Neural progenitor cell (in vitro differentiated cells): ENCODE data around the gene AZIN2. TPM values are rescaled to one million over a fixed set of nuclear protein-coding genes. Genes with fewer than 3 reads are reported as not detected.
A peak's percentile ranks its signal among the peaks of the same experiment; 100 is the strongest.

Experiments used
- DNase-seq: peaks from one replicate; pipeline ENCODE4 v3.0.0-alpha.2; 2016; ENCODE audit warnings: low spot score
- H2AFZ ChIP-seq: fragments of 200-600 bp; sonication (generic); replicated peaks from 2 replicates; pipeline ENCODE4 v1.6.1; 2016; ENCODE audit warnings: antibody characterized with exemption
- H3F3A ChIP-seq: fragments of 200-600 bp; sonication (generic); 2 replicates; pipeline ENCODE4 v1.6.1; 2016; ENCODE audit warnings: antibody characterized with exemption, low read depth
- H3K27ac ChIP-seq: fragments of 200-600 bp; sonication (generic); 2 replicates; pipeline ENCODE4 v1.5.1; 2016; ENCODE audit warnings: mild to moderate bottlenecking
- H3K27me3 ChIP-seq: fragments of 200-600 bp; sonication (generic); 2 replicates; pipeline ENCODE4 v1.6.1; 2016; ENCODE audit warnings: mild to moderate bottlenecking, moderate library complexity
- H3K36me3 ChIP-seq: fragments of 200-600 bp; sonication (generic); 2 replicates; pipeline ENCODE4 v1.5.1; 2016
- H3K4me1 ChIP-seq: fragments of 200-600 bp; sonication (generic); 2 replicates; pipeline ENCODE4 v1.6.1; 2016; ENCODE audit warnings: mixed run types
- H3K4me2 ChIP-seq: fragments of 200-600 bp; sonication (generic); 2 replicates; pipeline ENCODE4 v1.6.1; 2016
- H3K4me3 ChIP-seq: fragments of 200-600 bp; sonication (generic); 2 replicates; pipeline ENCODE4 v1.5.1; 2016
- H3K79me2 ChIP-seq: fragments of 200-600 bp; sonication (generic); 2 replicates; pipeline ENCODE4 v1.6.1; 2016; ENCODE audit warnings: low read depth
- H3K9ac ChIP-seq: fragments of 200-600 bp; sonication (generic); 2 replicates; pipeline ENCODE4 v1.6.1; 2016
- H3K9me3 ChIP-seq: fragments of 200-600 bp; sonication (generic); 2 replicates; pipeline ENCODE4 v1.5.1; 2016; ENCODE audit warnings: low read depth
- H4K20me1 ChIP-seq: fragments of 200-600 bp; sonication (generic); 2 replicates; pipeline ENCODE4 v1.6.1; 2016; ENCODE audit warnings: low read depth
- H3K27ac Mint-ChIP-seq: 3 replicates; pipeline ENCODE4 v1.8.0; 2021; ENCODE audit warnings: mixed read lengths
- H3K27me3 Mint-ChIP-seq: 2 replicates; pipeline ENCODE4 v1.8.0; 2022; ENCODE audit warnings: low read depth, mild to moderate bottlenecking, inconsistent platforms, moderate library complexity, mixed read lengths; ENCODE audit not compliant: insufficient read depth
- H3K36me3 Mint-ChIP-seq: 3 replicates; pipeline ENCODE4 v1.8.0; 2021; ENCODE audit warnings: mixed read lengths
- H3K4me1 Mint-ChIP-seq: 3 replicates; pipeline ENCODE4 v1.8.0; 2021; ENCODE audit warnings: mixed read lengths
- H3K4me3 Mint-ChIP-seq: 3 replicates; pipeline ENCODE4 v1.8.0; 2021; ENCODE audit warnings: mild to moderate bottlenecking, moderate library complexity, mixed read lengths
- H3K9me3 Mint-ChIP-seq: 3 replicates; pipeline ENCODE4 v1.8.0; 2020; ENCODE audit warnings: mixed read lengths
- EZH2 ChIP-seq: fragments of 200-600 bp; sonication (generic); IDR thresholded peaks from 2 replicates; pipeline ENCODE4 v1.6.1; 2017; ENCODE audit warnings: antibody characterized with exemption, mild to moderate bottlenecking, moderate library complexity
- EZH2phosphoT487 ChIP-seq: fragments of 200-600 bp; sonication (generic); IDR thresholded peaks from 2 replicates; pipeline ENCODE4 v1.6.1; 2017; ENCODE audit warnings: antibody characterized with exemption
- total RNA-seq: library from RNA; depleted of rRNA; stranded (reverse); fragments of >200 nt; gene quantifications from 2 replicates; pipeline ENCODE4 v1.2.3, GENCODE V29; 2015; ENCODE audit warnings: low replicate concordance
- TF ChIP-seq, protein P1 (sequence below): fragments of 200-600 bp; sonication (generic); IDR thresholded peaks from 2 replicates; pipeline ENCODE4 v1.5.1; 2017; ENCODE audit warnings: antibody characterized with exemption, mild to moderate bottlenecking

The AZIN2 gene
- total RNA-seq, 1 donor from 2014 or later, result 1.3 TPM

DNA sequence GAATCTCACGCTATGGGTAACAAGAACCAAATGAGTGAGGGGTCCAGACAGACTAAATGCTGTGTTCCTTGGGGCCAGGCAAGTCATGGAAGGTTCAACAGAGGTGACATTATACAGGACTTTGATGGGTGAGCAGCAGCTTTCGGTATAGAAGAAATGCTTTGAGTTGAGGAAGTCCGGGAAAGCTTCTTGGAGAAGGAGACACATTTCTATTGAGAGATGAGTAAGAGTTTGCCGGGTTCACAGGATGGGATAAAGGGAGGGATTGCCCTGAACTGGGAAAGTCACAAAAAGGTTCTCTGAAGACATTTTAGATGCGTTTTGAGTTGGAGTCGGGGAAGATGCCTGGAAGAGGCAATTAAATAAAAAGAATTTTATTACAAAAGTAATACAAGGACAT is 580 bp upstream of the AZIN2 start:
- peaks cover 6% of the 10 kb centered on the region for H3K27me3 Mint-ChIP-seq
- peaks cover 27% of the 10 kb centered on the region for H3K4me1 Mint-ChIP-seq
- peaks cover 11% of the 10 kb centered on the region for H3K4me1 ChIP-seq
- H3K79me2 ChIP-seq, result no peaks in the 10 kb centered on the region
- no peaks in the 10 kb centered on the region for H3K36me3 ChIP-seq
- H3K9me3 Mint-ChIP-seq, result no peaks in the 10 kb centered on the region
- H3K27ac ChIP-seq, result no peak overlapping the region
- no peaks in the 10 kb centered on the region for H3K9me3 ChIP-seq
- peak overlapping the region; percentile 80 for H2AFZ ChIP-seq
- H3K4me2 ChIP-seq, result peak overlapping the region; percentile 83
- H3K27me3 ChIP-seq, result peaks cover 44% of the 10 kb centered on the region
- H3K9ac ChIP-seq, result no peak overlapping the region
- H3K36me3 Mint-ChIP-seq, result no peaks in the 10 kb centered on the region
- peaks cover 14% of the 10 kb centered on the region for H3F3A ChIP-seq
- no peak for TF ChIP-seq EZH2
- no peak for TF ChIP-seq EZH2phosphoT487
- no peaks in the 10 kb centered on the region for H4K20me1 ChIP-seq
- H3K4me3 ChIP-seq, result peak overlapping the region; percentile 60
- no peak overlapping the region for H3K27ac Mint-ChIP-seq
- no peak for DNase-seq
- H3K4me3 Mint-ChIP-seq, result peak overlapping the region; percentile 84

- H3K4me3 ChIP-seq, result peak overlapping the region; percentile 60
- peak overlapping the region; percentile 83 for H3K4me2 ChIP-seq
- Mint-ChIP-seq H3K27ac (no peak overlapping the region), H3K9me3 (no peaks in the 10 kb centered on the region), H3K4me3 (peak overlapping the region; percentile 84), H3K27me3 (peaks cover 6% of the 10 kb centered on the region), H3K36me3 (no peaks in the 10 kb centered on the region), H3K4me1 (peaks cover 30% of the 10 kb centered on the region)
- peak; percentile 57 for DNase-seq
- H2AFZ ChIP-seq, result peak overlapping the region; percentile 75
- no peak overlapping the region for H3K9ac ChIP-seq
- H3K9me3 ChIP-seq, result no peaks in the 10 kb centered on the region
- no peaks in the 10 kb centered on the region for H4K20me1 ChIP-seq
- no peaks in the 10 kb centered on the region for H3K79me2 ChIP-seq
- no peak overlapping the region for H3K27ac ChIP-seq
- H3F3A ChIP-seq, result peaks cover 14% of the 10 kb centered on the region
- peaks cover 53% of the 10 kb centered on the region for H3K27me3 ChIP-seq
- H3K36me3 ChIP-seq, result no peaks in the 10 kb centered on the region
- peak; percentile 50 for TF ChIP-seq EZH2
- TF ChIP-seq, protein P1, sequence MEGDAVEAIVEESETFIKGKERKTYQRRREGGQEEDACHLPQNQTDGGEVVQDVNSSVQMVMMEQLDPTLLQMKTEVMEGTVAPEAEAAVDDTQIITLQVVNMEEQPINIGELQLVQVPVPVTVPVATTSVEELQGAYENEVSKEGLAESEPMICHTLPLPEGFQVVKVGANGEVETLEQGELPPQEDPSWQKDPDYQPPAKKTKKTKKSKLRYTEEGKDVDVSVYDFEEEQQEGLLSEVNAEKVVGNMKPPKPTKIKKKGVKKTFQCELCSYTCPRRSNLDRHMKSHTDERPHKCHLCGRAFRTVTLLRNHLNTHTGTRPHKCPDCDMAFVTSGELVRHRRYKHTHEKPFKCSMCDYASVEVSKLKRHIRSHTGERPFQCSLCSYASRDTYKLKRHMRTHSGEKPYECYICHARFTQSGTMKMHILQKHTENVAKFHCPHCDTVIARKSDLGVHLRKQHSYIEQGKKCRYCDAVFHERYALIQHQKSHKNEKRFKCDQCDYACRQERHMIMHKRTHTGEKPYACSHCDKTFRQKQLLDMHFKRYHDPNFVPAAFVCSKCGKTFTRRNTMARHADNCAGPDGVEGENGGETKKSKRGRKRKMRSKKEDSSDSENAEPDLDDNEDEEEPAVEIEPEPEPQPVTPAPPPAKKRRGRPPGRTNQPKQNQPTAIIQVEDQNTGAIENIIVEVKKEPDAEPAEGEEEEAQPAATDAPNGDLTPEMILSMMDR, result no peak
- no peak for TF ChIP-seq EZH2phosphoT487
- H3K4me1 ChIP-seq, result peaks cover 11% of the 10 kb centered on the region
These were observed 777 bp downstream of the AZIN2 start for GRCh38 chr1:33081554-33082305.

- Mint-ChIP-seq H3K4me3 (peak overlapping the region; percentile 84), H3K36me3 (no peaks in the 10 kb centered on the region), H3K9me3 (no peaks in the 10 kb centered on the region), H3K27me3 (peaks cover 6% of the 10 kb centered on the region), H3K27ac (no peak overlapping the region), H3K4me1 (peaks cover 30% of the 10 kb centered on the region)
- Histone ChIP-seq H3K79me2 (no peaks in the 10 kb centered on the region), H3K9me3 (no peaks in the 10 kb centered on the region), H3K27me3 (peaks cover 53% of the 10 kb centered on the region), H3F3A (peaks cover 14% of the 10 kb centered on the region), H2AFZ (no peak overlapping the region), H3K4me3 (no peak overlapping the region), H3K9ac (no peak overlapping the region), H4K20me1 (no peaks in the 10 kb centered on the region), H3K27ac (no peak overlapping the region), H3K4me2 (peak overlapping the region; percentile 83), H3K4me1 (peaks cover 11% of the 10 kb centered on the region), H3K36me3 (no peaks in the 10 kb centered on the region)
- DNase-seq, result no peak
- TF ChIP-seq, protein P1, result no peak
- TF ChIP-seq EZH2phosphoT487, result no peak
- TF ChIP-seq EZH2, result no peak
These were observed 1.7 kb downstream of the AZIN2 start for GRCh38 chr1:33082575-33083108.

- no peak overlapping the region for H3K27ac ChIP-seq
- H3K27me3 ChIP-seq, result peaks cover 53% of the 10 kb centered on the region
- Mint-ChIP-seq H3K4me1 (peaks cover 20% of the 10 kb centered on the region), H3K9me3 (no peaks in the 10 kb centered on the region), H3K36me3 (no peaks in the 10 kb centered on the region), H3K4me3 (no peak overlapping the region), H3K27ac (no peak overlapping the region), H3K27me3 (peaks cover 8% of the 10 kb centered on the region)
- H3K4me3 ChIP-seq, result no peak overlapping the region
- H3K9me3 ChIP-seq, result no peaks in the 10 kb centered on the region
- peaks cover 14% of the 10 kb centered on the region for H3F3A ChIP-seq
- peaks cover 11% of the 10 kb centered on the region for H3K4me1 ChIP-seq
- TF ChIP-seq EZH2phosphoT487, result no peak
- TF ChIP-seq, protein P1, result no peak
- TF ChIP-seq EZH2, result no peak
- no peaks in the 10 kb centered on the region for H3K36me3 ChIP-seq
- no peaks in the 10 kb centered on the region for H4K20me1 ChIP-seq
- H2AFZ ChIP-seq, result no peak overlapping the region
- DNase-seq, result no peak
- H3K79me2 ChIP-seq, result no peaks in the 10 kb centered on the region
- H3K9ac ChIP-seq, result no peak overlapping the region
- no peak overlapping the region for H3K4me2 ChIP-seq
These were observed 4.4 kb downstream of the AZIN2 start for GRCh38 chr1:33085332-33085731.
